Measurements from ENCODE around the gene VPS37B. TPM values are rescaled to one million over a fixed set of nuclear protein-coding genes. Genes with fewer than 3 reads are reported as not detected.

Gene VPS37B
- total and polyA plus RNA-seq, 2 donors (not counting 1 experiment from before 2014, with no cell fraction given) = 10.7 to 25.6 TPM

GRCh38 chr12:122834921-122835749, 60.8 kb downstream of the VPS37B start, which contains the start of gene HIP1R:
TSS of gene HIP1R (plus strand) at chr12:122835457. CDS start at chr12:122835551, 94 bp downstream.
- no peak for TF ChIP-seq EZH2 (IDR thresholded peaks at IDR 0.05; ENCODE audit: low read length, missing control alignments)
- no peak for TF ChIP-seq CTCF (conservative IDR thresholded peaks at IDR 0.05 in 1 of 2, IDR thresholded peaks at IDR 0.05 in 1 of 2; ENCODE audit: low read depth in 1 of 2, low read length in 2 of 2)
- H3K4me3 ChIP-seq (replicated peaks in 1 of 4; ENCODE audit: control extremely low read depth in 1 of 4, insufficient read depth in 1 of 4, low read depth in 3 of 4, low read length in 4 of 4) = peak within 1 kb of the TSS; percentile 65 to 74 (median 69)
- no peaks in the 10 kb centered on the region for H3K9me3 ChIP-seq (ENCODE audit: control insufficient read depth, insufficient read depth, low read depth, low read length)
- H4K20me1 ChIP-seq (ENCODE audit: control insufficient read depth, extremely low read depth, insufficient read depth, low read length) = no peaks in the 10 kb centered on the region
- peak in 1 of 2 donors; percentile 66 for DNase-seq (ENCODE audit: low read depth in 2 of 2)
- H3K79me2 ChIP-seq (ENCODE audit: control insufficient read depth, insufficient read depth, low read length) = no peaks in the 10 kb centered on the region
- H3K27me3 ChIP-seq (ENCODE audit: control insufficient read depth, insufficient read depth, low read length) = no peaks in the 10 kb centered on the region
- H3K4me2 ChIP-seq (ENCODE audit: extremely low read depth, insufficient read depth, low read length) = peak within 1 kb of the TSS; percentile 92
- peak within 1 kb of the TSS; percentile 69 for H2AFZ ChIP-seq (ENCODE audit: low read length)
- H3K9ac ChIP-seq (ENCODE audit: insufficient read depth, low read length) = peak within 1 kb of the TSS; percentile 55
- H3K27ac ChIP-seq (ENCODE audit: insufficient read depth, low read length) = peak within 1 kb of the TSS; percentile 31
- H3K36me3 ChIP-seq (ENCODE audit: control insufficient read depth, insufficient read depth, low read length) = no peaks in the 10 kb centered on the region
- H3K4me1 ChIP-seq (ENCODE audit: control insufficient read depth, extremely low read depth, insufficient read depth, low read length) = peaks cover 6% of the 10 kb centered on the region

GRCh38 chr12:122834104-122834920, 61.6 kb downstream of the VPS37B start:
- TF ChIP-seq CTCF (conservative IDR thresholded peaks at IDR 0.05 in 1 of 2, IDR thresholded peaks at IDR 0.05 in 1 of 2; ENCODE audit: low read depth in 1 of 2, low read length in 2 of 2) (peak in 1 of 2 donors; percentile 34), EZH2 (IDR thresholded peaks at IDR 0.05; ENCODE audit: low read length, missing control alignments) (no peak)
- Histone ChIP-seq H3K9ac (ENCODE audit: insufficient read depth, low read length) (no peak overlapping the region), H3K4me2 (ENCODE audit: extremely low read depth, insufficient read depth, low read length) (peak overlapping the region; percentile 92), H3K9me3 (ENCODE audit: control insufficient read depth, insufficient read depth, low read depth, low read length) (no peaks in the 10 kb centered on the region), H3K4me3 (replicated peaks in 1 of 4; ENCODE audit: control extremely low read depth in 1 of 4, insufficient read depth in 1 of 4, low read depth in 3 of 4, low read length in 4 of 4) (peak overlapping the region; percentile 30 to 68 (median 50)), H3K27me3 (ENCODE audit: control insufficient read depth, insufficient read depth, low read length) (no peaks in the 10 kb centered on the region), H3K79me2 (ENCODE audit: control insufficient read depth, insufficient read depth, low read length) (no peaks in the 10 kb centered on the region), H2AFZ (ENCODE audit: low read length) (peak overlapping the region; percentile 69), H3K36me3 (ENCODE audit: control insufficient read depth, insufficient read depth, low read length) (no peaks in the 10 kb centered on the region), H4K20me1 (ENCODE audit: control insufficient read depth, extremely low read depth, insufficient read depth, low read length) (no peaks in the 10 kb centered on the region), H3K27ac (ENCODE audit: insufficient read depth, low read length) (peak overlapping the region; percentile 31), H3K4me1 (ENCODE audit: control insufficient read depth, extremely low read depth, insufficient read depth, low read length) (peaks cover 5% of the 10 kb centered on the region)
- peak; percentile 41 to 80 for DNase-seq (ENCODE audit: low read depth in 2 of 2)
